Activated naive CD8-positive, alpha-beta T cell (primary cell): ENCODE results near the gene ZDHHC1.
A peak's percentile ranks its signal among the peaks of the same experiment; 100 is the strongest.

ENCODE experiments used
- H3K27ac Mint-ChIP-seq: one replicate; pipeline ENCODE4 v1.8.0; 2021; ENCODE audit warnings: mixed read lengths
- H3K27me3 Mint-ChIP-seq: one replicate; pipeline ENCODE4 v1.8.0; 2021; ENCODE audit warnings: mixed read lengths
- H3K36me3 Mint-ChIP-seq: one replicate; pipeline ENCODE4 v1.8.0; 2021; ENCODE audit warnings: mixed read lengths
- H3K4me1 Mint-ChIP-seq: one replicate; pipeline ENCODE4 v1.8.0; 2021; ENCODE audit warnings: low read depth, mixed read lengths
- H3K4me3 Mint-ChIP-seq: one replicate; pipeline ENCODE4 v1.8.0; 2021; ENCODE audit warnings: mild to moderate bottlenecking, mixed read lengths
- H3K9me3 Mint-ChIP-seq: one replicate; pipeline ENCODE4 v1.8.0; 2021; ENCODE audit warnings: low read depth, mixed read lengths

Gene ZDHHC1

DNA sequence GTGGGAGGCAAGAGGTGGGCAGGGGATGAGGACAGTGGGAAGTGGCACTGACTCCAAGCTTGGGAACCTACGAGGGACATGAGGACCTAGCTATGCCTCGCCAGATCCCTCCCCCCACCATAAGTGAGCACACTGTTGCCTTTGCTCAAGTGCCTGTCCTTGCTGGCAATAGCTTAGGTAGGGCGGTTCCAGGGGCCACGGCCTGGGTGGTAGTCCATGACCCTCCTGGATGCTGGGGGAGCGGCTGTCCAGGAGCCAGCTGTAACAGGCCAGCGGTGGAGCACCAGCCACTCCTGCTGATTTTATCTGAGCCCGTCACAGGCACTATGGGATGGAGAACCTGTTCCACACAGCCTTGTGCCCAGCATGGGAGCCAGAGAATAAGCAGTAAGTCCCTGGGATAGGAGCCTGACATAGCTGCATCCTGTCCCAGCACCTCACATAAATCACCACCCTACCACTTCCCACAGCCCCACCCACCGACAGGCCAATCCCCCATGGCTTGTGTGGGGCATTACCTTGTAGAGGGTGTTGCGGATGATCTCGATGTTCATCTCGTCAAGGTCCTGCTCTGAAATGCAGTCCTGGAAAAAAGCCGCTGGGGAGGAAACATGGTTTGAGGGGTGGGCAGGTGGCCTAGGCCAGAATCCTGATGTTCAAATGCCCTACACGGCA lies 26.4 kb upstream of the ZDHHC1 start:
- H3K27me3 Mint-ChIP-seq = no peaks in the 10 kb centered on the region
- no peaks in the 10 kb centered on the region for H3K4me1 Mint-ChIP-seq
- no peak overlapping the region for H3K4me3 Mint-ChIP-seq
- H3K27ac Mint-ChIP-seq = no peak overlapping the region
- H3K9me3 Mint-ChIP-seq = no peaks in the 10 kb centered on the region
- peaks cover 3% of the 10 kb centered on the region for H3K36me3 Mint-ChIP-seq

DNA sequence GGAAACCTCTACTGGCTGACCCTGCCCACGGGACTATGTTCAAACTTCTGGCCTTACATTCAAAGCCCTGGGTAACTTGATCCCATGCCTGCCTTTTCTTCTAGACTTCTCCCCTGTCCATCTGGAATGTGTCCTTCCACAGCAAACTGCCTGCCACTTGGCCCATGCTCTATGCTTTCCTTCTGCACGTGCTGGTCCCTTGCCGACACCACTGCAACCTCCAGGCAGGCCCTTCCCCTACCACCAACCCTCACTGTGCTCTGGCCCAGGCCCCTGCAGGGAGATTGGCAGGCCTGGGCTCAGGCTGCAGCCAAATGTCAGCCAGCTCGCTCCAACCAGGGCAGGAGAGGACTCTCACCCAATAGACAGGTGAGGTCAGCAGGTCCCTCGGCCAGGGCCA lies 25.6 kb upstream of the ZDHHC1 start:
- H3K4me3 Mint-ChIP-seq = no peak overlapping the region
- no peaks in the 10 kb centered on the region for H3K9me3 Mint-ChIP-seq
- no peaks in the 10 kb centered on the region for H3K4me1 Mint-ChIP-seq
- peak overlapping the region; percentile 46 for H3K27ac Mint-ChIP-seq
- no peaks in the 10 kb centered on the region for H3K27me3 Mint-ChIP-seq
- peaks cover 3% of the 10 kb centered on the region for H3K36me3 Mint-ChIP-seq

DNA sequence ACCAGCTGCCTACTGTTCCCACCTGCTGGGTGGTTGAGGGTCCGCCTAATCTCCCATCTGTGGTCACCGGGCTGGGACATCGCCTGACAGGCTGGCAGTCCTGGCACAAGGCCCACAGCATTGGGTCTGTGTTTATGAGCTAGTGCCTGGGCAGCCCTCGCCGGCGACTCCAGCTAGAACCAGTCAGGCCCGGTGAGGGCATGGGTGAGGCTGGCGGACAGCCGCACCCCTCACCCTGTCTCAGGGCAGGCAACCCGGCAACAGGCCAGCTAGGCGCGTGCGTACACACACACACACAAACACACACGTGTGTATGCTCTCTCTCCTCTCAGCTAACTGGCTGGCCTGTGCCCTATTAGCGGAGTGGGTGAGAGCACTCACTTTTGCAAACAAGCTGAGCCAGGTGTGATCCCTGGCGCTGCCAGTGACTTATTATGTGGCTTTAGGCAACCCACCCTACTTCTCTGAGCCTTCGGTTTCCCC lies 25.0 kb upstream of the ZDHHC1 start:
- no peak overlapping the region for H3K27ac Mint-ChIP-seq
- H3K4me1 Mint-ChIP-seq = no peaks in the 10 kb centered on the region
- no peak overlapping the region for H3K4me3 Mint-ChIP-seq
- no peaks in the 10 kb centered on the region for H3K9me3 Mint-ChIP-seq
- no peaks in the 10 kb centered on the region for H3K27me3 Mint-ChIP-seq
- peaks cover 3% of the 10 kb centered on the region for H3K36me3 Mint-ChIP-seq

DNA sequence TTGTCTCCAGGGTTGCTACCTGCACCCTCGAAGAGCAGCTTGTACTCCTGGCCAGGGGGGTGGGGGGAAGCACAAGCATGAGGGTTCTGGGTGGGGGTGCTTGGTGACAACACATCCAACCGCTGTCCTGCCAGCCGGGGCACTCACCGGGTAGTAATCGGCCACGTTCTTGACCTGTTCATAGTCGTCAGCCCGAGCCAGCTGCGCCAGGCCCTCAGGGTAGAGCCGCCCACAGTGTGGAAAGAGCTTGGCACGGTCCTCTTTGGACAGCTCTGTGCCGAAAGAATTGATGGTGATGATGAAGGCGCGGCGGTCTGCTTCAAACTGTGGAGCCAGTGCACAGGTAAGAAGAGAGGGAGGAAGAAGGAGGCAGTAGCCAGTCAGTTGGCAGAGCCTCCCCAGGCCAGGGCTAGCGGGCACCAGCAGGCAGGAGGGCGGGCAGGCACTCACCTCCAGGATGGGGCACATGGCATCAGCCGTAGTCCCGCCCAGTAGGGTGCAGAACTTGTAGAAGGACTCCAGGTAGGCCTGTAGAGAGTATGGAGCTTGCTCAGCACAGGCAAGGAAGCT lies 22.6 kb upstream of the ZDHHC1 start:
- Mint-ChIP-seq H3K4me1 (no peaks in the 10 kb centered on the region), H3K36me3 (peaks cover 3% of the 10 kb centered on the region), H3K9me3 (no peaks in the 10 kb centered on the region), H3K27me3 (no peaks in the 10 kb centered on the region), H3K4me3 (no peak overlapping the region), H3K27ac (no peak overlapping the region)

- peaks cover 3% of the 10 kb centered on the region for H3K36me3 Mint-ChIP-seq
- no peaks in the 10 kb centered on the region for H3K27me3 Mint-ChIP-seq
- no peak overlapping the region for H3K27ac Mint-ChIP-seq
- no peak overlapping the region for H3K4me3 Mint-ChIP-seq
- no peaks in the 10 kb centered on the region for H3K9me3 Mint-ChIP-seq
- peaks cover 1% of the 10 kb centered on the region for H3K4me1 Mint-ChIP-seq
Measured at GRCh38 chr16:67438098-67438791, 22.0 kb upstream of the ZDHHC1 start.

- H3K27ac Mint-ChIP-seq = no peak overlapping the region
- H3K36me3 Mint-ChIP-seq = peaks cover 3% of the 10 kb centered on the region
- peaks cover under 1% of the 10 kb centered on the region for H3K27me3 Mint-ChIP-seq
- peaks cover 2% of the 10 kb centered on the region for H3K4me1 Mint-ChIP-seq
- no peaks in the 10 kb centered on the region for H3K9me3 Mint-ChIP-seq
- H3K4me3 Mint-ChIP-seq = no peak overlapping the region
Measured at GRCh38 chr16:67437513-67437912, 21.2 kb upstream of the ZDHHC1 start.

DNA sequence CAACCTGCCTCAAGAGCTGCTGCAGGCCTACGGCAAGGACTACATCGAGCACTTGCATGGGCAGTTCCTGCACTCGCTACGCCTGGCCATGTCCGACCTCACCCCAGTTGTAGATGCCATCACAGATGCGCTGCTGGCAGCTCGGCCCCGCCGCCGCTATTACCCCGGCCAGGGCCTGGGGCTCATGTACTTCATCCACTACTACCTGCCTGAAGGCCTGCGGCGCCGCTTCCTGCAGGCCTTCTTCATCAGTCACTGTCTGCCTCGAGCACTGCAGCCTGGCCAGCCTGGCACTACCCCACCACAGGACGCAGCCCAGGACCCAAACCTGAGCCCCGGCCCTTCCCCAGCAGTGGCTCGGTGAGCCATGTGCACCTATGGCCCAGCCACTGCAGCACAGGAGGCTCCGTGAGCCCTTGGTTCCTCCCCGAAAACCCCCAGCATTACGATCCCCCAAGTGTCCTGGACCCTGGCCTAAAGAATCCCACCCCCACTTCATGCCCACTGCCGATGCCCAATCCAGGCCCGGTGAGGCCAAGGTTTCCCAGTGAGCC lies 20.4 kb upstream of the ZDHHC1 start:
- peak overlapping the region; percentile 1 for H3K27ac Mint-ChIP-seq
- H3K27me3 Mint-ChIP-seq = peaks cover 3% of the 10 kb centered on the region
- no peaks in the 10 kb centered on the region for H3K9me3 Mint-ChIP-seq
- peaks cover 3% of the 10 kb centered on the region for H3K36me3 Mint-ChIP-seq
- no peak overlapping the region for H3K4me3 Mint-ChIP-seq
- peaks cover 6% of the 10 kb centered on the region for H3K4me1 Mint-ChIP-seq

DNA sequence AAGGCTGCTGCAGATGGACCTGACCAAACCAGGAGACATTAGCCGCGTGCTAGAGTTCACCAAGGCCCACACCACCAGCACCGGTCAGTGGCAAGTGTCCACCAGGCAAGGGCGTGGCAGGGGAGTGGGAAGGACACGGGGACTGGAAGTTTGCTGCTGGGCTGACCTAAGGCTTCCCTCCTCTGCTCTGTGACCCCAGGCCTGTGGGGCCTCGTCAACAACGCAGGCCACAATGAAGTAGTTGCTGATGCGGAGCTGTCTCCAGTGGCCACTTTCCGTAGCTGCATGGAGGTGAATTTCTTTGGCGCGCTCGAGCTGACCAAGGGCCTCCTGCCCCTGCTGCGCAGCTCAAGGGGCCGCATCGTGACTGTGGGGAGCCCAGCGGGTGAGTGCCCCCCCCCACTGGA lies 19.5 kb upstream of the ZDHHC1 start:
- Mint-ChIP-seq H3K4me3 (no peak overlapping the region), H3K27ac (no peak overlapping the region), H3K4me1 (peaks cover 9% of the 10 kb centered on the region), H3K9me3 (no peaks in the 10 kb centered on the region), H3K36me3 (peaks cover 3% of the 10 kb centered on the region), H3K27me3 (peaks cover 3% of the 10 kb centered on the region)

- no peak overlapping the region for H3K4me3 Mint-ChIP-seq
- H3K27ac Mint-ChIP-seq = no peak overlapping the region
- peaks cover 9% of the 10 kb centered on the region for H3K27me3 Mint-ChIP-seq
- no peaks in the 10 kb centered on the region for H3K9me3 Mint-ChIP-seq
- peaks cover 11% of the 10 kb centered on the region for H3K4me1 Mint-ChIP-seq
- H3K36me3 Mint-ChIP-seq = no peaks in the 10 kb centered on the region
Measured at GRCh38 chr16:67433131-67433719, 16.9 kb upstream of the ZDHHC1 start.

GRCh38 chr16:67432506-67432890 lies 16.2 kb upstream of the ZDHHC1 start:
- Mint-ChIP-seq H3K36me3 (no peaks in the 10 kb centered on the region), H3K4me3 (peak overlapping the region; percentile 61), H3K4me1 (peaks cover 11% of the 10 kb centered on the region), H3K27me3 (peaks cover 9% of the 10 kb centered on the region), H3K9me3 (no peaks in the 10 kb centered on the region), H3K27ac (no peak overlapping the region)

DNA sequence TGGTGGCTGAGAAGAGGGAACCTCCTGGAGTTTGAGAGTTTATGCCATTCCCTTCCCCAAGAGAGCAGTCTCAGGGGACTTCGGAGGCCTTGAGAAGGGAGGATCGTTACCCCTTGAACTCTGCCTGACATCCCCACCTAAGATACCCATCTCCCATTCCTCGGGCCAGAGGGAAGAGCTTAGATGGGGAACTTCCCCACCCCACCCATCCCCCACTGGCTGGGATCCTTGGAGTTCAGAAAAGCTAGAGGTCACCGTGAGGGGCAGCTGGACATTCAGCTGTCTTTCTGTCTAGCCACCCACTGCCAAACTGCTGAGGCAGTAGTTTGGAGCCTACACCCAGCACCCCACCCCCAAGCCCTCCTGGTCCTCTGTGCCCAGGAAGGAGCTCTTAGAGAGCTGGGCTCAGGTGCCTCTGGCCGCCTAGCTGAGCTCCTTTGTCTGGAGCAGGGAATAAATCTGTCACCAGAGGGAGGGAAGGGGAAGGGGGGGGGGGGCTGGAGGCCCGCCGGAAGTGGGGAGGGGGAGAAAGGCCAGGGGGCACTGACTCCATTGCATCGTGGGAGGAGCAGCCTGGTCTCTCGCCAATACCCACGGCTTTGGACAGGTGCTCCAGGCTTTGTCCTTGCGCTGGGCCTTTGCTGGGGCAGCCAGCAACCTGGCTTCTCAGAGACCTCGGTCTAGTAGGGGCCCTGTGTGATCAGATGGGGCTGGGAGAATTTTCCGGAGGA lies 15.7 kb upstream of the ZDHHC1 start:
- H3K36me3 Mint-ChIP-seq = no peaks in the 10 kb centered on the region
- no peaks in the 10 kb centered on the region for H3K9me3 Mint-ChIP-seq
- peaks cover 12% of the 10 kb centered on the region for H3K27me3 Mint-ChIP-seq
- no peak overlapping the region for H3K27ac Mint-ChIP-seq
- H3K4me1 Mint-ChIP-seq = peaks cover 11% of the 10 kb centered on the region
- H3K4me3 Mint-ChIP-seq = peak overlapping the region; percentile 69

DNA sequence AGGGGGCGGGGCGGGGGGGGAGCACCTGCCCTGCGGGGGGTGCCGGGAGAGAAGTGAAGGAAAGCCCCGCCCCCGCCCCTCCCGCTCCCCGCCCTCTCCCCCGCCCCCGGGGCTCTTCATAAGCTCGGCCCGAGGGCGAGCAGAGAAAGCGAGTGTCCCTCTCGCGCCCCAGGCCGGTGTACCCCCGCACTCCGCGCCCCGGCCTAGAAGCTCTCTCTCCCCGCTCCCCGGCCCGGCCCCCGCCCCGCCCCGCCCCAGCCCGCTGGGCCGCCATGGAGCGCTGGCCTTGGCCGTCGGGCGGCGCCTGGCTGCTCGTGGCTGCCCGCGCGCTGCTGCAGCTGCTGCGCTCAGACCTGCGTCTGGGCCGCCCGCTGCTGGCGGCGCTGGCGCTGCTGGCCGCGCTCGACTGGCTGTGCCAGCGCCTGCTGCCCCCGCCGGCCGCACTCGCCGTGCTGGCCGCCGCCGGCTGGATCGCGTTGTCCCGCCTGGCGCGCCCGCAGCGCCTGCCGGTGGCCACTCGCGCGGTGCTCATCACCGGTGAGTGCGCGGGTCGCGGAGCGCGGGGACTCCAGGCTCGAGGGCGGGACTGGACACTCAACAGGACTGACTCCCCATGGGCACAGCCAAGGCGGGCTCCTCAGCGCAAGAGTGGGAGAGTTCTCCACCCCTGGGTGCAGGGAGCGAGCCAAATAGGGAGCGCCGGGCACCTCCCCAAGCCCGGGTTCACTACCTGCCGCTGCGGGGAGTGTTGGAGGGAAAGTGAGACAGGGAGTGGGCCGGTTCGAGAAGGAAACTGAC lies 14.9 kb upstream of the ZDHHC1 start, which contains the start of gene HSD11B2:
HSD11B2 (plus strand) TSS at position 145 of the 798 bp plus-strand sequence; CDS start at position 273, 128 bp downstream.
- Mint-ChIP-seq H3K27me3 (peaks cover 16% of the 10 kb centered on the region), H3K27ac (peak within 1 kb of the TSS; percentile 73), H3K36me3 (no peaks in the 10 kb centered on the region), H3K4me3 (peak within 1 kb of the TSS; percentile 84), H3K9me3 (no peaks in the 10 kb centered on the region), H3K4me1 (peaks cover 11% of the 10 kb centered on the region)

- peaks cover 16% of the 10 kb centered on the region for H3K27me3 Mint-ChIP-seq
- no peaks in the 10 kb centered on the region for H3K36me3 Mint-ChIP-seq
- peak overlapping the region; percentile 73 for H3K27ac Mint-ChIP-seq
- no peaks in the 10 kb centered on the region for H3K9me3 Mint-ChIP-seq
- peaks cover 11% of the 10 kb centered on the region for H3K4me1 Mint-ChIP-seq
- H3K4me3 Mint-ChIP-seq = peak overlapping the region; percentile 84
Measured at GRCh38 chr16:67430504-67430976, 14.3 kb upstream of the ZDHHC1 start.
